ENCODE measurements around the gene MPI.
"Not testable (repeated sequence)": the region's sequence is repeated elsewhere in the genome, so short reads cannot be mapped to it uniquely, and the experiment has no call there.

MPI gene

GRCh38 chr15:74864296-74864695 lies 25.5 kb upstream of the MPI start:
- DNase-seq = no peak

GRCh38 chr15:74865316-74865715 lies 24.5 kb upstream of the MPI start:
- no peak for DNase-seq

GRCh38 chr15:74866090-74866489 lies 23.8 kb upstream of the MPI start:
- DNase-seq = no peak

- DNase-seq = no peak
Observed at GRCh38 chr15:74867466-74868038, 22.3 kb upstream of the MPI start.

GRCh38 chr15:74868059-74868458 lies 21.8 kb upstream of the MPI start:
- no peak for DNase-seq

GRCh38 chr15:74869372-74869725 lies 20.5 kb upstream of the MPI start:
- DNase-seq = no peak

GRCh38 chr15:74869726-74870407 lies 20.0 kb upstream of the MPI start:
- DNase-seq = no peak

- DNase-seq = no peak
Observed at GRCh38 chr15:74870436-74871215, 19.2 kb upstream of the MPI start.

- DNase-seq = no peak
Observed at GRCh38 chr15:74872702-74873035, 17.2 kb upstream of the MPI start.

GRCh38 chr15:74873036-74873755 lies 16.6 kb upstream of the MPI start, which contains the start of gene SCAMP2:
SCAMP2 (minus strand) TSS chr15:74873365; CDS start chr15:74873255, 110 bp downstream.
- peak; percentile 93 to 95 for DNase-seq

- DNase-seq = peak in 1 of 2 experiments; percentile 59
Observed at GRCh38 chr15:74873756-74874424, 16.0 kb upstream of the MPI start.

- no peak for DNase-seq
Observed at GRCh38 chr15:74878273-74878672, 11.6 kb upstream of the MPI start.

GRCh38 chr15:74882528-74882927 lies 7.3 kb upstream of the MPI start:
- no peak for DNase-seq

GRCh38 chr15:74884428-74885223 lies 5.2 kb upstream of the MPI start:
- DNase-seq = no peak

- no peak for DNase-seq
Observed at GRCh38 chr15:74885461-74885860, 4.4 kb upstream of the MPI start.

- not testable (repeated sequence) for DNase-seq
Observed at GRCh38 chr15:74887537-74888193, 2.2 kb upstream of the MPI start.

GRCh38 chr15:74888716-74889115 lies 1.1 kb upstream of the MPI start:
- DNase-seq = no peak

- DNase-seq = no peak
Observed at GRCh38 chr15:74889390-74889882, 406 bp upstream of the MPI start.

GRCh38 chr15:74890665-74890960 lies 771 bp downstream of the MPI start:
- no peak for DNase-seq

GRCh38 chr15:74891469-74891868 lies 1.6 kb downstream of the MPI start:
- DNase-seq = no peak

GRCh38 chr15:74892313-74892712 lies 2.5 kb downstream of the MPI start:
- no peak for DNase-seq

- no peak for DNase-seq
Observed at GRCh38 chr15:74892931-74893330, 3.1 kb downstream of the MPI start.

Data from NCI-H526 (cell line).